B cell (primary cell): Measurements from ENCODE around the gene OAT. TPM values are rescaled to one million over a fixed set of nuclear protein-coding genes. Genes with fewer than 3 reads are reported as not detected.

ENCODE experiments used
- ATAC-seq: fragments of 200-7000 bp; cut with Tn5 transposase; one replicate; pipeline ENCODE4 v1.10.0; 2021; ENCODE audit warnings: low read depth, mild to moderate bottlenecking, moderate number of reproducible peaks, moderate library complexity
- CTCF ChIA-PET: fragments of 350-600 bp; sonication (Branson Sonifier 250); formaldehyde crosslinking; loops from one replicate; lab custom pipeline; 2021; ENCODE audit warnings: antibody characterized with exemption, inconsistent platforms; lab: Charles Lee
- POLR2A ChIA-PET: fragments of 350-600 bp; sonication (Branson Sonifier 250); formaldehyde crosslinking; loops from one replicate; lab custom pipeline; 2021; ENCODE audit warnings: antibody characterized with exemption; lab: Charles Lee
- DNase-seq: peaks from one replicate; pipeline ENCODE4 v3.0.0; 2013
- H2AFZ ChIP-seq: 2 replicates; pipeline ENCODE4 v1.6.1; 2012; ENCODE audit warnings: mild to moderate bottlenecking, low read depth, low read length; ENCODE audit not compliant: insufficient read depth, poor library complexity, severe bottlenecking
- H3K27ac ChIP-seq, 2 donors: 1 replicate in 1 of 2; 2 replicates in 1 of 2; pipeline ENCODE4 v1.5.1; 2012 to 2013; ENCODE audit warnings: low read length in 2 of 2, mild to moderate bottlenecking in 2 of 2, moderate library complexity in 1 of 2
- H3K27me3 ChIP-seq, 4 experiments: fragments of 200-600 bp in 1 of 4; sonication (generic) in 1 of 4; replicated peaks in 1 of 4; 1 replicate in 2 of 4; 2 replicates in 2 of 4; pipeline versions ENCODE4 v1.6.1 to v1.7.0; 2013 to 2016; ENCODE audit warnings: low read length in 3 of 4, mild to moderate bottlenecking in 2 of 4, mixed read lengths in 1 of 4, moderate library complexity in 1 of 4; ENCODE audit not compliant: insufficient read depth in 4 of 4, control insufficient read depth in 3 of 4; ENCODE audit errors: control extremely low read depth in 1 of 4
- H3K36me3 ChIP-seq, 2 experiments: replicated peaks in 1 of 2; 1 replicate in 1 of 2; 2 replicates in 1 of 2; pipeline versions ENCODE4 v1.6.1 to v1.7.1; 2013; ENCODE audit warnings: low read length in 1 of 2; ENCODE audit not compliant: insufficient read depth in 2 of 2, control insufficient read depth in 1 of 2; ENCODE audit errors: control extremely low read depth in 1 of 2, extremely low read depth in 1 of 2
- H3K4me1 ChIP-seq, 2 donors: fragments of 200-600 bp in 1 of 2; sonication (generic) in 1 of 2; 1 replicate in 1 of 2; 2 replicates in 1 of 2; pipeline versions ENCODE4 v1.5.1 to v1.6.1; 2013 to 2017; ENCODE audit warnings: low read length in 2 of 2; ENCODE audit not compliant: control insufficient read depth in 2 of 2, insufficient read depth in 2 of 2
- H3K4me2 ChIP-seq: replicated peaks from 2 replicates; pipeline ENCODE3; 2012; ENCODE audit warnings: mild to moderate bottlenecking, low read depth, low read length; ENCODE audit not compliant: poor library complexity, severe bottlenecking
- H3K4me3 ChIP-seq, 5 experiments: fragments of 200-600 bp in 1 of 5; sonication (generic) in 1 of 5; 1 replicate in 3 of 5; 2 replicates in 2 of 5; pipeline versions ENCODE4 v1.5.1 to v1.7.0; 2011 to 2016; ENCODE audit warnings: low read length in 4 of 5, mild to moderate bottlenecking in 4 of 5, low read depth in 2 of 5, control low read depth in 1 of 5, moderate library complexity in 1 of 5; ENCODE audit not compliant: insufficient read depth in 1 of 5; ENCODE audit errors: control extremely low read depth in 1 of 5, extremely low read depth in 1 of 5
- H3K79me2 ChIP-seq: fragments of 200-600 bp; sonication (generic); one replicate; pipeline ENCODE4 v1.6.0; 2016; ENCODE audit warnings: low read length; ENCODE audit not compliant: control insufficient read depth, insufficient read depth
- H3K9ac ChIP-seq: fragments of 200-600 bp; sonication (generic); 2 replicates; pipeline ENCODE4 v1.6.1; 2017; ENCODE audit warnings: mild to moderate bottlenecking, low read length, moderate library complexity
- H3K9me3 ChIP-seq, 3 donors: one replicate each; pipeline versions ENCODE4 v1.6.1 to v1.7.1; 2013; ENCODE audit warnings: low read length in 2 of 3; ENCODE audit not compliant: control insufficient read depth in 2 of 3, insufficient read depth in 1 of 3; ENCODE audit errors: control extremely low read depth in 1 of 3
- H4K20me1 ChIP-seq: 2 replicates; pipeline ENCODE4 v1.6.0; 2012; ENCODE audit warnings: mild to moderate bottlenecking, low read length; ENCODE audit not compliant: insufficient read depth, control insufficient read depth, poor library complexity, severe bottlenecking
- H3K27ac Mint-ChIP-seq: one replicate; pipeline ENCODE4 v1.8.0; 2021; ENCODE audit warnings: mixed read lengths
- H3K27me3 Mint-ChIP-seq: one replicate; pipeline ENCODE4 v1.8.0; 2021; ENCODE audit warnings: mixed read lengths
- H3K4me1 Mint-ChIP-seq: one replicate; pipeline ENCODE4 v1.8.0; 2021; ENCODE audit warnings: mixed read lengths
- H3K4me3 Mint-ChIP-seq: one replicate; pipeline ENCODE4 v1.8.0; 2021; ENCODE audit warnings: mixed read lengths
- H3K9me3 Mint-ChIP-seq: one replicate; pipeline ENCODE4 v1.8.0; 2022; ENCODE audit warnings: mixed read lengths; ENCODE audit not compliant: insufficient read depth
- CTCF ChIP-seq: fragments of 200-600 bp; IDR thresholded peaks from one replicate; pipeline ENCODE4 v1.8.0; 2022; ENCODE audit warnings: antibody characterized with exemption, mild to moderate bottlenecking
- EZH2 ChIP-seq: IDR thresholded peaks from 2 replicates; pipeline ENCODE4 v1.6.1; 2012; ENCODE audit warnings: borderline replicate concordance, low read depth, mild to moderate bottlenecking, moderate library complexity, low read length; ENCODE audit not compliant: insufficient read depth, poor library complexity, severe bottlenecking
- WGBS: methylation state at CpG from one replicate; pipeline ENCODE4 v1.1.5; 2013; ENCODE audit warnings: missing lambda C conversion rate; ENCODE audit not compliant: insufficient coverage; 5-methylcytosine and 5-hydroxymethylcytosine counted together
- intact Hi-C: fragments of 100-400 bp; cut with micrococcal nuclease; formaldehyde crosslinking; loops from one replicate; pipeline ENCODE4 v1.10.0; 2022
- polyA plus RNA-seq: library from polyadenylated mRNA; depleted of rRNA; stranded (reverse); fragments of >200 nt; gene quantifications from 2 replicates; pipeline ENCODE4 v1.2.3, GENCODE V29; 2012
- total RNA-seq, 2 donors: library from RNA; stranded (reverse); fragments of 120-200 nt in 1 of 2; gene quantifications; 1 replicate in 1 of 2; 2 replicates in 1 of 2; pipeline versions ENCODE4 v1.2.3 to v1.2.4, GENCODE V29; 2013 to 2022

Gene OAT
- total and polyA plus RNA-seq, 2 donors (not counting 1 experiment from before 2014, with no cell fraction given): 13.9 to 20.1 TPM

GRCh38 chr10:124433461-124433860, 14.7 kb upstream of the OAT start:
- H3K79me2 ChIP-seq: no peaks in the 10 kb centered on the region
- H3K9me3 ChIP-seq: no peaks in the 10 kb centered on the region
- no peaks in the 10 kb centered on the region for H4K20me1 ChIP-seq
- H3K4me1 ChIP-seq: peaks cover 4 to 10% of the 10 kb centered on the region in 2 donors
- peaks cover 0 to 9% (median 4%) of the 10 kb centered on the region in 4 experiments for H3K27me3 ChIP-seq
- POLR2A ChIA-PET: interaction anchor here (0.6 kb wide), 1 partner anchor 327 kb away, joined by 3 read pairs; no protein-coding TSS in a partner anchor
- WGBS: 60% methylated on average over 1 of the region's 3 CpGs
- no peak overlapping the region for H3K4me2 ChIP-seq
- no peak overlapping the region for H2AFZ ChIP-seq
- ATAC-seq (no peak), DNase-seq (no peak)
- Mint-ChIP-seq H3K27me3 (peaks cover 21% of the 10 kb centered on the region), H3K27ac (no peak overlapping the region), H3K4me3 (no peak overlapping the region), H3K4me1 (peaks cover 6% of the 10 kb centered on the region), H3K9me3 (no peaks in the 10 kb centered on the region)
- no peak for TF ChIP-seq EZH2
- no peak for TF ChIP-seq CTCF
- no peaks in the 10 kb centered on the region for H3K36me3 ChIP-seq
- CTCF ChIA-PET: no interaction called here
- no peak overlapping the region for H3K4me3 ChIP-seq
- H3K27ac ChIP-seq: no peak overlapping the region
- H3K9ac ChIP-seq: no peak overlapping the region
- intact Hi-C loops: no loop called here

GRCh38 chr10:124430077-124430476, 11.4 kb upstream of the OAT start:
- H2AFZ ChIP-seq: no peak overlapping the region
- WGBS: 100% methylated on average over 1 of the region's 4 CpGs
- no peak overlapping the region for H3K27ac Mint-ChIP-seq
- H3K4me3 Mint-ChIP-seq: no peak overlapping the region
- H3K79me2 ChIP-seq: no peaks in the 10 kb centered on the region
- TF ChIP-seq EZH2 (no peak), CTCF (no peak)
- no peak overlapping the region for H3K27ac ChIP-seq
- H3K9ac ChIP-seq: no peak overlapping the region
- H3K4me1 ChIP-seq: no peaks in the 10 kb centered on the region
- H3K27me3 ChIP-seq: peaks cover 0 to 7% (median 4%) of the 10 kb centered on the region in 4 experiments
- no peak overlapping the region for H3K4me3 ChIP-seq
- H3K9me3 ChIP-seq: no peaks in the 10 kb centered on the region
- H3K36me3 ChIP-seq: no peaks in the 10 kb centered on the region
- peaks cover 23% of the 10 kb centered on the region for H3K27me3 Mint-ChIP-seq
- ChIA-PET POLR2A (interaction anchor here (0.6 kb wide), 1 partner anchor 18 kb away, joined by 3 read pairs; no protein-coding TSS in a partner anchor), CTCF (interaction anchor here (1.4 kb wide), 1 partner anchor 26 kb away, joined by 3 read pairs; no protein-coding TSS in a partner anchor)
- DNase-seq (no peak), ATAC-seq (no peak)
- intact Hi-C loops: no loop called here
- no peaks in the 10 kb centered on the region for H3K9me3 Mint-ChIP-seq
- H3K4me2 ChIP-seq: no peak overlapping the region
- no peaks in the 10 kb centered on the region for H4K20me1 ChIP-seq
- H3K4me1 Mint-ChIP-seq: no peaks in the 10 kb centered on the region
